Measurements from ENCODE around the gene SOS2. TPM values are rescaled to one million over a fixed set of nuclear protein-coding genes. Genes with fewer than 3 reads are reported as not detected.

SOS2 gene
- total RNA-seq, 4 donors from 2014 or later: 43.4 to 69.9 (median 57.9) TPM

DNA sequence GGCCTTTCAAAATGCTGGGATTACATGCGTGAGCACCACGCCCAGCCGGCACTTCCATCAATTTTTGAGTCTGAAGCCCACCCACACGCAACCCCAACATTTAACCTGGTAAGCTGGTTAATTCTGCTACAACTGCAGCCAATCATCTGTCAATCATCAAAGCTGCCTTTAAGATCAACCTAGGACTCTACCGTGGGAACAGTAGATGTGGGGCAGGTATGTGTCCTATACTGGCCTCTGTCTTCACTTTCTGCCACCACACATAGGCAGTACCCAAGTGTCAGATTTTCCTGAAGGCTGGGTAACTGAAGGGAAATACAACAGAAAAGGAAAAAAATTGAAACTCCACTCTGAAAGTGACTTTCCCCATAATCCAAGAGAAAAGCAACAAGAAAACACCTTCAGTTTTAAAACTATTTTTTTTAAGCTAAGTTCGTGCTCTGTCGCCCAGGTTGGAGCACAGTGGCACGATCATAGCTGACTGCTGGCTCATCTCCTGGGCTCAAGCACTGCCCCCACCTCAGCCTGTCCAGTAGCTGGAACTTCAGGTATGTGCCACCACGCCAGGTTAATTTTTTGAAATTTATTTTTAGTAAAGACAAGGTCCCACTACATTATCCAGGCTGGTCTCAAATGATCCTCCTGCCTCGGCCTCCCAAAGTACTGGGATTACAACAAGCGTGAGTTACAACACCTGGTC lies 137.2 kb downstream of the SOS2 start:
- Histone ChIP-seq H3K27me3 (no peaks in the 10 kb centered on the region), H3K36me3 (no peaks in the 10 kb centered on the region), H3K27ac (no peak overlapping the region), H3K4me3 (replicated peaks in 1 of 3) (no peak overlapping the region), H3K4me1 (no peaks in the 10 kb centered on the region), H3K9me3 (no peaks in the 10 kb centered on the region)
- no peak for DNase-seq
- TF ChIP-seq POLR2A (IDR thresholded peaks at IDR 0.05): no peak
- 87 to 90% methylated on average over 11 of the region's 11 CpGs for WGBS, 2 donors
- intact Hi-C loops (cut with DNase I): no loop called here

DNA sequence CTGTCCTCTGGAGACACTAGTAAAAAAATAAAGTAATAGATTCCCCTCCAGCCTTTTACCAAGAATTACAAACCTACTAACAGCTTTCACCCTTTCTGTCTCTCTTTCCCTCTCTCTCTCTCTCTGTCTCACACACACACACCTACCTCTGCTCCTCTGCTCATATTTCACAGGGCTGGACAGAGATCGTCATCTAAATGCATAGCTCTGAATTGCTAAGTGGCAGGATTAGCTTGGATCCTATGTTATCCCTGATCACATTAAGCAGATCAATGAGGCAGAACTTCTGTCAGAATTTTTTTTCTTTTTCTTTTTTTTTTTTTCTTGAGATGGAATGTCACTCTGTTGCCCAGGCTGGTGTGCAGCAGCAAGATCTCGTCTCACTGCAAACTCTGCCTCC lies 137.9 kb downstream of the SOS2 start:
- 46 to 75% methylated on average over 1 to 2 of the region's 2 CpGs for WGBS, 2 donors

DNA sequence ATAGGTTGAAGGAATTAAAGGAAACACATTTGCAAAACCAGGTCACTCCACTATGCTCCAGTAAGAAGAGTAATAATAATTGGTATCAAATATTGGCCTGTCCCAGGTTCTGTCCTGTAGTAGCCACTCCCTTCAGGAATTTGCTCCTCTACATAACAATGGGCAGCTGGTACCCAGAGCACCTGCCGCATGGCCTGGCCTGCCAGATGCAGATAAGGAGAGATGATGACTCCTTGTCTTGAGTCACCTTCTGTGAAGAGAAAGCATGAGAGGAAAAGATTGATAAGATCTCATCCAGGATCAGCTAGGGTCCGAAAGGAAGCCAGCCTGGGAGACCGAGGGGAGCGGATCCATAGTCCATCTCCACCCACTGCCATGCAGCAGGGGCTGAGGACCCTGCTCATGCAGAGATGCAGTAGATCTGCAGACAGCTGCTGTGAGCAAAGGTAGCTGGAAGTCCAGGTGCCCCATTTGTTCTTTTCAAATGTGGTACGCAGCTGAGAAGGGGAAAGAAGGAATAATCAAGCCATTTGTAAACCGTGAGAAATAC lies 139.3 kb downstream of the SOS2 start:
- intact Hi-C loops (cut with DNase I): no loop called here
- TF ChIP-seq, protein P1, sequence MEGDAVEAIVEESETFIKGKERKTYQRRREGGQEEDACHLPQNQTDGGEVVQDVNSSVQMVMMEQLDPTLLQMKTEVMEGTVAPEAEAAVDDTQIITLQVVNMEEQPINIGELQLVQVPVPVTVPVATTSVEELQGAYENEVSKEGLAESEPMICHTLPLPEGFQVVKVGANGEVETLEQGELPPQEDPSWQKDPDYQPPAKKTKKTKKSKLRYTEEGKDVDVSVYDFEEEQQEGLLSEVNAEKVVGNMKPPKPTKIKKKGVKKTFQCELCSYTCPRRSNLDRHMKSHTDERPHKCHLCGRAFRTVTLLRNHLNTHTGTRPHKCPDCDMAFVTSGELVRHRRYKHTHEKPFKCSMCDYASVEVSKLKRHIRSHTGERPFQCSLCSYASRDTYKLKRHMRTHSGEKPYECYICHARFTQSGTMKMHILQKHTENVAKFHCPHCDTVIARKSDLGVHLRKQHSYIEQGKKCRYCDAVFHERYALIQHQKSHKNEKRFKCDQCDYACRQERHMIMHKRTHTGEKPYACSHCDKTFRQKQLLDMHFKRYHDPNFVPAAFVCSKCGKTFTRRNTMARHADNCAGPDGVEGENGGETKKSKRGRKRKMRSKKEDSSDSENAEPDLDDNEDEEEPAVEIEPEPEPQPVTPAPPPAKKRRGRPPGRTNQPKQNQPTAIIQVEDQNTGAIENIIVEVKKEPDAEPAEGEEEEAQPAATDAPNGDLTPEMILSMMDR (IDR thresholded peaks at IDR 0.05): no peak
- no peaks in the 10 kb centered on the region for H3K9me3 ChIP-seq
- H3K27ac ChIP-seq: no peak overlapping the region
- no peak for DNase-seq
- 87 to 91% methylated on average over 6 of the region's 6 CpGs for WGBS, 2 donors
- no peaks in the 10 kb centered on the region for H3K4me1 ChIP-seq
- H3K36me3 ChIP-seq: no peaks in the 10 kb centered on the region
- H3K27me3 ChIP-seq: no peaks in the 10 kb centered on the region
- H3K4me3 ChIP-seq (replicated peaks in 1 of 3): no peak overlapping the region

More for the DNA sequence above, 137.9 kb downstream of the SOS2 start:
- Histone ChIP-seq H3K4me1 (no peaks in the 10 kb centered on the region), H3K9me3 (no peaks in the 10 kb centered on the region), H3K27ac (no peak overlapping the region), H3K36me3 (no peaks in the 10 kb centered on the region), H3K4me3 (replicated peaks in 1 of 3) (no peak overlapping the region), H3K27me3 (no peaks in the 10 kb centered on the region)
- no peak for TF ChIP-seq POLR2A (IDR thresholded peaks at IDR 0.05)
- TF ChIP-seq, protein P1 (IDR thresholded peaks at IDR 0.05): no peak
- DNase-seq: no peak
- intact Hi-C loops (cut with DNase I): no loop called here

DNA sequence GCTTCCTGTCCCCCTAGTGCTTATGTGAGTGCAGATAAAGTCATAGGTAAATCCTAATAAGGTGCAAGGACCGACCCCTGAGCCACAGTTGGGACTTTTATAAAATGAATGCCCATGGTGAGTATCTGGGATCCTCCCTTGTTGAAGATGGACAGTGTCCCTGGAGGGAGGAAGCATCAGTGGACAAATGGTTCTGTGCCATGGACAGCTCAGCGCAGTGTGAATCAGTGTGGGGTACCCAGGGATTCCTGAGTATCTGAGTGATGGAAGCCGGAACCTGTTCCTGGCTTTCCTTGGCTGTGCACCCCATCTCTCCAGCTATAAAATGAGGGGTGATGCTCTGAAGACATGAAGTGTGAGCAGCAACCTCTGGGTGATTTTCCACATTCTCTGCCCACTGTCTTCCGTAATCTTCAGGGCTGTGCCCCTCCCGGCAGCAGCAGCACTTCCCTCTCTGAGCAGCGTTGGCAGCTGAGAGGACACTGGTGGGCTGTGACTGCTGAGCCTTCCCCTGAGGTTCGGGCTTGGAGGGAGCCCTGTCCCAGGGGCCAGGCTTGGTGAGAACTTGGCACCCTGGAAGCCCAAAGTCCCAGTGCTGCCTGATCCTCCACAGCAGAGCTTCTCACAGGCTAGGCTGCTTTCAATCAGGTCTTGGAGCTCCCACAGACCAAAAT lies 140.0 kb downstream of the SOS2 start:
- H3K27ac ChIP-seq: no peak overlapping the region
- intact Hi-C loops (cut with DNase I): no loop called here
- 84 to 96% methylated on average over 4 to 6 of the region's 7 CpGs for WGBS, 2 donors
- TF ChIP-seq, protein P1 (IDR thresholded peaks at IDR 0.05): no peak
- no peak for TF ChIP-seq POLR2A (IDR thresholded peaks at IDR 0.05)
- DNase-seq: no peak
- no peak overlapping the region for H3K4me3 ChIP-seq (replicated peaks in 1 of 3)
- no peaks in the 10 kb centered on the region for H3K9me3 ChIP-seq
- H3K27me3 ChIP-seq: no peaks in the 10 kb centered on the region
- H3K4me1 ChIP-seq: no peaks in the 10 kb centered on the region
- H3K36me3 ChIP-seq: no peaks in the 10 kb centered on the region

DNA sequence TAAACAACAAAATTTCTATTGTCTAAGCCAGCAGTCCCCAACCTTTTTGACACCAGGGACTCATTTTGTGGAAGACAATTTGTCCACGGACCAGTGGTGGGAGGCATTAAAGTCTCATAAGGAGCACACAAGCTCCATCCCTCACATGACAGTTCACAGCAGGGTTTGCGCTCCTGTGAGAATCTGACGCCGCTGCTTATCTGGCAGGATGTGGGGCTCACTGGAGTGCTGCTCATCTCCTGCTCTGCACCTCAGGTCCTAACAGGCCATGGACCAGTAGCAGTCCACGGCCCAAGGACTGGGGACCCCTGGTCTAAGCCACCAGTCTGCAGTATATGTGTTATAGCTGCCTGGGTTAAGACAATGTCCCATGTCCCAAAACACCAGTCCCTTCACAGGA lies 142.2 kb downstream of the SOS2 start:
- WGBS, 2 donors: 85 to 93% methylated on average over 4 to 5 of the region's 5 CpGs
- DNase-seq: no peak
- Histone ChIP-seq H3K36me3 (no peaks in the 10 kb centered on the region), H3K4me3 (replicated peaks in 1 of 3) (no peak overlapping the region), H3K27ac (no peak overlapping the region), H3K4me1 (no peaks in the 10 kb centered on the region), H3K9me3 (no peaks in the 10 kb centered on the region), H3K27me3 (no peaks in the 10 kb centered on the region)
- intact Hi-C loops (cut with DNase I): no loop called here
- TF ChIP-seq POLR2A (IDR thresholded peaks at IDR 0.05): no peak
- TF ChIP-seq, protein P1 (IDR thresholded peaks at IDR 0.05): no peak
